ENCODE results near the gene STK32C. TPM values are rescaled to one million over a fixed set of nuclear protein-coding genes. Genes with fewer than 3 reads are reported as not detected.

The STK32C gene
- total RNA-seq, 1 donor from 2014 or later = 15.7 TPM

DNA sequence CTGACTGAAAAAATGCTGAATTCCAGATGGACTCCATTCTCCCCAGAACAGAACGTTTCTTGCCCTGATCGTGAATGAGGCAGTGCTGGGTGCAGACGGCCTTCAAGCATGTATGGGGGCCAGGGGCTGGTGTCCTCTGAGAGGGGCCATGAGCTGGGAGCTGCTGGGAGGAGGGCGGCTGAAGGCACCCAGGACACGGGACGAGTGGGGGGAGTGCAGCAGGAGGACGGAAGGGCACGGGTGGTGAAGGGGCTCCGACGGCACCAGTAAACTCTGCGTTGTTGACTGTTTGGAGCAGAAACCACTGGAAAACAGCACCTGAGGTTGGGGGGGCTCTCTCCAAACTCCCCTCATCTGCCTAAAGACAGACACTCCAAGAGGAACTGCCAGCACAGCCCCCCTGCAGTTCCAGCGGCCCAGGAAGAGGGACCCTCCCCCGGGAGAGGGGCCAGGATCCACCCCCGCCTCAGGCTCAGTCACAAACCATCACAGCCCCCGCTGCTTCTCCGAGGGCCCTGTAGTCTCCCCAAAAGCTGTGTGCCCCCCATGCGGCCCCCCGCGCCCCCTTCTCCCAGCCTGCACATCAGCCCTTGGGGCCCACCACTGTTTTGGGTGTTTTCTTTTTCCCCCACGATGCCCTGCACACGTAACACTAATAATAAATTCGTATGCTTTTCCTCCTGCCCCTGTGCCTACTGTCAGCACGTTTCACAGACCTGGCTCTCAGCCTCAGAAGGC, 65.5 kb downstream of the STK32C start:
- H3K9me3 Mint-ChIP-seq (ENCODE audit: unreplicated experiment) = no peaks in the 10 kb centered on the region
- TF ChIP-seq, protein P1, sequence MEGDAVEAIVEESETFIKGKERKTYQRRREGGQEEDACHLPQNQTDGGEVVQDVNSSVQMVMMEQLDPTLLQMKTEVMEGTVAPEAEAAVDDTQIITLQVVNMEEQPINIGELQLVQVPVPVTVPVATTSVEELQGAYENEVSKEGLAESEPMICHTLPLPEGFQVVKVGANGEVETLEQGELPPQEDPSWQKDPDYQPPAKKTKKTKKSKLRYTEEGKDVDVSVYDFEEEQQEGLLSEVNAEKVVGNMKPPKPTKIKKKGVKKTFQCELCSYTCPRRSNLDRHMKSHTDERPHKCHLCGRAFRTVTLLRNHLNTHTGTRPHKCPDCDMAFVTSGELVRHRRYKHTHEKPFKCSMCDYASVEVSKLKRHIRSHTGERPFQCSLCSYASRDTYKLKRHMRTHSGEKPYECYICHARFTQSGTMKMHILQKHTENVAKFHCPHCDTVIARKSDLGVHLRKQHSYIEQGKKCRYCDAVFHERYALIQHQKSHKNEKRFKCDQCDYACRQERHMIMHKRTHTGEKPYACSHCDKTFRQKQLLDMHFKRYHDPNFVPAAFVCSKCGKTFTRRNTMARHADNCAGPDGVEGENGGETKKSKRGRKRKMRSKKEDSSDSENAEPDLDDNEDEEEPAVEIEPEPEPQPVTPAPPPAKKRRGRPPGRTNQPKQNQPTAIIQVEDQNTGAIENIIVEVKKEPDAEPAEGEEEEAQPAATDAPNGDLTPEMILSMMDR (IDR thresholded peaks at IDR 0.05) = no peak
- H3K4me3 Mint-ChIP-seq (ENCODE audit: unreplicated experiment) = no peak overlapping the region
- no peak for DNase-seq (ENCODE audit: extremely low spot score, unreplicated experiment)
- no peaks in the 10 kb centered on the region for H3K36me3 Mint-ChIP-seq (ENCODE audit: unreplicated experiment)
- H3K27me3 Mint-ChIP-seq (ENCODE audit: unreplicated experiment) = no peaks in the 10 kb centered on the region
- H3K27ac Mint-ChIP-seq (ENCODE audit: unreplicated experiment) = no peak overlapping the region
- no peaks in the 10 kb centered on the region for H3K4me1 Mint-ChIP-seq (ENCODE audit: unreplicated experiment)

DNA sequence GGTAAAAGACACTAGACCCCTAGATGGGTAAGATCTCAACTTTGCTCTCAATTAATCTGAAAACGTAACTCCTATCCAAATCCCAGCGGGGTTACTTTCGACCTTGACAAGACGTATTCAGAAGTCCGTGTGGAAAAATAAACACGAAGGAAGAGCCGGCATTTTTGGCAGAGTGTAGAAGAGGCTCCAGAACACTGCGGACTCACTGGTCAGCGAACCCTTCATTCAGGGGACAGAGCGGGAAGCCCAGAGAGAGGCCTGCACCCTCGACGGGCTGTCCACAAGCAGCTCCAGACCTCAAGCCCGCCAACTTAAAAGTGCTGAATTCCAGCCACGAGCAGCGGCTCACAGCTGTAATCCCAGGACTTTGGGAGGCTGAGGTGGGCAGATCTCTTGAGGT, 66.3 kb downstream of the STK32C start:
- DNase-seq (ENCODE audit: extremely low spot score, unreplicated experiment) = no peak
- Mint-ChIP-seq H3K27me3 (ENCODE audit: unreplicated experiment) (no peaks in the 10 kb centered on the region), H3K9me3 (ENCODE audit: unreplicated experiment) (no peaks in the 10 kb centered on the region), H3K36me3 (ENCODE audit: unreplicated experiment) (no peaks in the 10 kb centered on the region), H3K4me1 (ENCODE audit: unreplicated experiment) (no peaks in the 10 kb centered on the region), H3K27ac (ENCODE audit: unreplicated experiment) (no peak overlapping the region), H3K4me3 (ENCODE audit: unreplicated experiment) (no peak overlapping the region)
- TF ChIP-seq, protein P1 (IDR thresholded peaks at IDR 0.05) = no peak

DNA sequence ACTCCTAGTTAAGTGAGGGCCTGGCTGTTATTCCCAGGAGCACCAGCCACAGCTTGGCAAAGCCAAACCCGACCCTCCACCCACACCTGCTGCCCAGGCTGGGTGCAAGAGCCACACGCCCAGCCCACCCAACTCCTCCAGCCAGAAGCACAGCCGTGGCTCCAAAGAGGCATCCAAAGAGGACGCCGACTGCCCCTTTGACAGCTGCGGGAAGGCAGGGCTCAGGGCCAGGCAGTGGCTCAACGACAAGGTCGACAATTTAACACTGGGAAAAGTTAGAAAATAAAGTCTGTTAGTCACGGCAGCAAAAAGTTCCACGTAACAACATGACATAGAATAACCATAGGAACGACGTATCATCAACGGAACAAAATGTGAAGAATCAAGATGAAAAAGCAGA, 66.7 kb downstream of the STK32C start:
- Mint-ChIP-seq H3K36me3 (ENCODE audit: unreplicated experiment) (no peaks in the 10 kb centered on the region), H3K27ac (ENCODE audit: unreplicated experiment) (no peak overlapping the region), H3K4me3 (ENCODE audit: unreplicated experiment) (no peak overlapping the region), H3K27me3 (ENCODE audit: unreplicated experiment) (no peaks in the 10 kb centered on the region), H3K4me1 (ENCODE audit: unreplicated experiment) (no peaks in the 10 kb centered on the region), H3K9me3 (ENCODE audit: unreplicated experiment) (no peaks in the 10 kb centered on the region)
- DNase-seq (ENCODE audit: extremely low spot score, unreplicated experiment) = no peak
- TF ChIP-seq, protein P1 (IDR thresholded peaks at IDR 0.05) = no peak

DNA sequence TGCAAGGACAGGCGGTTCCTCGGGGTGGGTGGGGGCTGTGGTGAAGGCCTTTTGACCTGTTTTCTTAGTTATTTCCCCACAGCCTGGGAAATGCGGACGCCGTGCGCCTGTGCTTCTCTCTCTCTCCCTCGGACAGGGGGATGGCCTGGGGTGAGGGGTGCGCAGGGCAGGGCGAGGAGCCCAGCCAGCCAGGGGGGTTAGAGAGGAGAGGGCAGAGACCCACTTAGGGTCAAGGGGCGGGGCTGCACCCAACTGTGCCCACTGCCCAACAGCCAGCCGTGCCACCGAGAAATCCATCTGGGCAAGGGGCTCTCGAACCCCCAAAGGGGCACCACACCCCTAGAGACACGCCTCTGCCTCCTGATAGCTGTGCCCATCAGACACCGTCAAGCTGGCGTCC, 67.2 kb downstream of the STK32C start:
- H3K27me3 Mint-ChIP-seq (ENCODE audit: unreplicated experiment) = no peaks in the 10 kb centered on the region
- no peak overlapping the region for H3K27ac Mint-ChIP-seq (ENCODE audit: unreplicated experiment)
- no peaks in the 10 kb centered on the region for H3K36me3 Mint-ChIP-seq (ENCODE audit: unreplicated experiment)

DNA sequence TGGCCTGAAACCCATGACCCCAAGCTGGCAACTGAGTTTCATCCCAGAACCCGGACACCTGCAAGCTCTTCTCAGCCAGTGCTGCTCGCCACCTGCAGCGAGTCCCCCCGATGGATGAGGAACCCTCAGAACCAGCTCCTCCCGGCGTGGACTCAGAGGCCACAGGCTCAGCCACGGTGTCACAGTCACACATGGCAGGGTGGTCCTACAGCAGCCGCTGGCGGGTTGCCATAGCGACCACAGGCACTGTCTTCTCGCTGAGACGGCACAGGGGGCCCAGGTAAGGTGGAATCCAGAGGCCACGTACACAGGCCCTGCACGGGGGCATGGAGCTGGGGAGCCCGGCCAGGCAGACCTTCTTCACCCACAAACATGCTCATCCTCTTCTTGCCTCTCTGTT, 67.6 kb downstream of the STK32C start:
- no peak overlapping the region for H3K4me3 Mint-ChIP-seq (ENCODE audit: unreplicated experiment)
- no peaks in the 10 kb centered on the region for H3K27me3 Mint-ChIP-seq (ENCODE audit: unreplicated experiment)
- no peak for DNase-seq (ENCODE audit: extremely low spot score, unreplicated experiment)
- no peak overlapping the region for H3K27ac Mint-ChIP-seq (ENCODE audit: unreplicated experiment)
- no peaks in the 10 kb centered on the region for H3K4me1 Mint-ChIP-seq (ENCODE audit: unreplicated experiment)
- no peaks in the 10 kb centered on the region for H3K9me3 Mint-ChIP-seq (ENCODE audit: unreplicated experiment)
- no peaks in the 10 kb centered on the region for H3K36me3 Mint-ChIP-seq (ENCODE audit: unreplicated experiment)
- TF ChIP-seq, protein P1 (IDR thresholded peaks at IDR 0.05) = no peak

More for the DNA sequence above, 67.2 kb downstream of the STK32C start:
- TF ChIP-seq, protein P1 (IDR thresholded peaks at IDR 0.05) = no peak
- DNase-seq (ENCODE audit: extremely low spot score, unreplicated experiment) = no peak
- Mint-ChIP-seq H3K4me3 (ENCODE audit: unreplicated experiment) (no peak overlapping the region), H3K9me3 (ENCODE audit: unreplicated experiment) (no peaks in the 10 kb centered on the region), H3K4me1 (ENCODE audit: unreplicated experiment) (no peaks in the 10 kb centered on the region)
